ENCODE results near the gene SYT1.

GRCh38 chr12:79424109-79424721, 559.6 kb downstream of the SYT1 start:
- TF ChIP-seq EP300 (IDR thresholded peaks at IDR 0.05) (no peak), POLR2AphosphoS5 (IDR thresholded peaks at IDR 0.05) (no peak), POLR2A (IDR thresholded peaks at IDR 0.05) (no peak)
- TF ChIP-seq, protein P1, sequence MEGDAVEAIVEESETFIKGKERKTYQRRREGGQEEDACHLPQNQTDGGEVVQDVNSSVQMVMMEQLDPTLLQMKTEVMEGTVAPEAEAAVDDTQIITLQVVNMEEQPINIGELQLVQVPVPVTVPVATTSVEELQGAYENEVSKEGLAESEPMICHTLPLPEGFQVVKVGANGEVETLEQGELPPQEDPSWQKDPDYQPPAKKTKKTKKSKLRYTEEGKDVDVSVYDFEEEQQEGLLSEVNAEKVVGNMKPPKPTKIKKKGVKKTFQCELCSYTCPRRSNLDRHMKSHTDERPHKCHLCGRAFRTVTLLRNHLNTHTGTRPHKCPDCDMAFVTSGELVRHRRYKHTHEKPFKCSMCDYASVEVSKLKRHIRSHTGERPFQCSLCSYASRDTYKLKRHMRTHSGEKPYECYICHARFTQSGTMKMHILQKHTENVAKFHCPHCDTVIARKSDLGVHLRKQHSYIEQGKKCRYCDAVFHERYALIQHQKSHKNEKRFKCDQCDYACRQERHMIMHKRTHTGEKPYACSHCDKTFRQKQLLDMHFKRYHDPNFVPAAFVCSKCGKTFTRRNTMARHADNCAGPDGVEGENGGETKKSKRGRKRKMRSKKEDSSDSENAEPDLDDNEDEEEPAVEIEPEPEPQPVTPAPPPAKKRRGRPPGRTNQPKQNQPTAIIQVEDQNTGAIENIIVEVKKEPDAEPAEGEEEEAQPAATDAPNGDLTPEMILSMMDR (IDR thresholded peaks at IDR 0.05): no peak

Measured in sigmoid colon (tissue), 4 donors.